T-helper 17 cell (primary cell): ENCODE data around the gene PAM. TPM values are rescaled to one million over a fixed set of nuclear protein-coding genes. Genes with fewer than 3 reads are reported as not detected.

Experiments used
- ATAC-seq: fragments of 150-1000 bp; cut with Tn5 transposase; 2 replicates; pipeline ENCODE4 v1.10.0; 2021; ENCODE audit warnings: mild to moderate bottlenecking, moderate library complexity
- DNase-seq, 3 donors: peaks; one replicate each; pipeline versions ENCODE4 v3.0.0 to v3.0.0-alpha.2; 2020 to 2021
- H3K9me3 ChIP-seq: one replicate; pipeline ENCODE4 v1.7.0; 2013; ENCODE audit warnings: low read length, mild to moderate bottlenecking; ENCODE audit not compliant: control insufficient read depth, poor library complexity, severe bottlenecking
- H3K27ac Mint-ChIP-seq: one replicate; pipeline ENCODE4 v1.8.0; 2022; ENCODE audit warnings: mild to moderate bottlenecking, moderate library complexity, mixed read lengths
- H3K27me3 Mint-ChIP-seq: one replicate; pipeline ENCODE4 v1.8.0; 2022; ENCODE audit warnings: mixed read lengths
- H3K36me3 Mint-ChIP-seq: one replicate; pipeline ENCODE4 v1.8.0; 2022; ENCODE audit warnings: low read depth, mixed read lengths
- H3K4me1 Mint-ChIP-seq: one replicate; pipeline ENCODE4 v1.8.0; 2022; ENCODE audit warnings: mild to moderate bottlenecking, mixed read lengths
- H3K4me3 Mint-ChIP-seq: one replicate; pipeline ENCODE4 v1.8.0; 2022; ENCODE audit warnings: mild to moderate bottlenecking, moderate library complexity, mixed read lengths
- total RNA-seq, 4 donors: library from RNA in 2 of 4; stranded (reverse) in 2 of 4; gene quantifications; one replicate each; pipeline ENCODE4 v1.2.3 and lab custom pipeline; 2022 to 2026

The PAM gene
- total RNA-seq (10 to 100 TPM; 23.5 to 34.3 TPM), total RNA-seq (lab: John Stamatoyannopoulos, UW) (37.1 to 45.2 reads per million in 2 donors)

- ATAC-seq (peak; percentile 80), DNase-seq (peak; percentile 56 to 59 (median 59))
- Mint-ChIP-seq H3K4me3 (peak within 1 kb of the TSS; percentile 97), H3K4me1 (peaks cover 30% of the 10 kb centered on the region), H3K27me3 (peaks cover 14% of the 10 kb centered on the region), H3K36me3 (no peaks in the 10 kb centered on the region), H3K27ac (peak within 1 kb of the TSS; percentile 99)
- no peaks in the 10 kb centered on the region for H3K9me3 ChIP-seq
Measured at GRCh38 chr5:102754767-102755431, at the start of gene PAM. PAM (plus strand) TSS chr5:102755305; CDS start chr5:102866196, 110,891 bp downstream.

DNA sequence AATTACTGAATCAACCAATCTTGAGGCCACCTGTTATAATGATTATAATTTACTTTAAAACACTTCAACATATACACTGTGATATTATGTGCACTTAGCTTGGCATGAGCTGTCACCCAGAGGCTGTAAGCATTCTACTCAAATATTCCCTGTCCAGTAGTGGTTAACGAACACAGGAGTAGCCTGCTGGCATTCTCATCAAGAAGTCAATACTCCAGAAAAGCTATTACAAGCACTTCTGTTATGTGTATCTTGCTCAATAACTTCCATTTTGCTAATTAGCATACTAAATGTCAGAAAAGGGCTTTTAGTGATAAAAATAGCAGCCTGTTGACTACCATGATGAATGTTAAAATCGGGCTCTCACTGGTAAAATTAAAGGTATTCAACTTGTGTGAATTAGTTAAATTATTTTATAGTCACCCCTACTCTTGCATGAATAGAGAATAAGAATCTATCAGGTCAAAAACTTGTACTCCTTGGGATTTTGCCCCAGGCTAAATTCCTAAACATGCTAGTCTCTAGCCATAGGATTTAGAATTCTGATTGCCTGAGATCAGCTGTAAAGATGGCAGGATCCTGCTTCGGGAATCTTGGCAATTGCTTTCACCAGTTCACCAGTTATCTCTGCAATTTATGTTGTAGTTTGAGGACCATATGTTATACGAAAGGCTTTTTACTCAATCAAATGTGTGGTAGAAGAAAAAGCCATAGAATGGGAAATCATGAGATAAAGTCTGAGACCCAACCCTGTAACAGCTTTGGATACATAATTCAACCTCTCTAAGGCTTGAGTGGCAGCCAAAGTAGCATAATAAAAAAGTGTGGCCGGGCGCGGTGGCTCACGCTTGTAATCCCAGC lies 43.4 kb upstream of the PAM start:
- Mint-ChIP-seq H3K4me3 (no peak overlapping the region), H3K36me3 (no peaks in the 10 kb centered on the region), H3K4me1 (no peaks in the 10 kb centered on the region), H3K27me3 (peaks cover 16% of the 10 kb centered on the region), H3K27ac (no peak overlapping the region)
- ATAC-seq, result no peak
- no peak for DNase-seq
- no peaks in the 10 kb centered on the region for H3K9me3 ChIP-seq

DNA sequence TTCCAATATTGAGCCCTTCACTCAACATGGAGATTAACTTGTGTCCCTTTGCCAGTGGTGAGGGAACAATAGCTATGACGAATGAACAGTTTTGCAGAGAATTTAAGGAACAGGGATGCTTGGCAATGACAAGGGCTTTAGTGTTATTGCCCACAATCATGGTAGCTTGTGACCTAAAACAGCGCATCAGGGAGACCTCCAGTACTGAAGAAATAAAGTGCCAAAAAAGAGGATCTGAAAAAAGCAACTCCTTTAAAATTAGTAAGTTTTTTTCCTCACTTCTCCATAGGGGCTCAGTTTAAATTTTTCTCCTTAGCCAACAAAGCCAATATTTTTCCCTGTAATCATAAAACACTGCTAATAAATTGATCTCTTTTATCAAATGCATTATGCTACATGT lies 41.8 kb upstream of the PAM start:
- H3K27me3 Mint-ChIP-seq, result peaks cover 20% of the 10 kb centered on the region
- DNase-seq (no peak), ATAC-seq (no peak)
- H3K27ac Mint-ChIP-seq, result no peak overlapping the region
- no peak overlapping the region for H3K4me3 Mint-ChIP-seq
- no peaks in the 10 kb centered on the region for H3K9me3 ChIP-seq
- no peaks in the 10 kb centered on the region for H3K36me3 Mint-ChIP-seq
- H3K4me1 Mint-ChIP-seq, result no peaks in the 10 kb centered on the region

GRCh38 chr5:102713682-102714231 lies 41.3 kb upstream of the PAM start:
- no peaks in the 10 kb centered on the region for H3K4me1 Mint-ChIP-seq
- H3K36me3 Mint-ChIP-seq, result no peaks in the 10 kb centered on the region
- peaks cover 20% of the 10 kb centered on the region for H3K27me3 Mint-ChIP-seq
- DNase-seq (no peak), ATAC-seq (no peak)
- H3K27ac Mint-ChIP-seq, result no peak overlapping the region
- no peaks in the 10 kb centered on the region for H3K9me3 ChIP-seq
- no peak overlapping the region for H3K4me3 Mint-ChIP-seq

DNA sequence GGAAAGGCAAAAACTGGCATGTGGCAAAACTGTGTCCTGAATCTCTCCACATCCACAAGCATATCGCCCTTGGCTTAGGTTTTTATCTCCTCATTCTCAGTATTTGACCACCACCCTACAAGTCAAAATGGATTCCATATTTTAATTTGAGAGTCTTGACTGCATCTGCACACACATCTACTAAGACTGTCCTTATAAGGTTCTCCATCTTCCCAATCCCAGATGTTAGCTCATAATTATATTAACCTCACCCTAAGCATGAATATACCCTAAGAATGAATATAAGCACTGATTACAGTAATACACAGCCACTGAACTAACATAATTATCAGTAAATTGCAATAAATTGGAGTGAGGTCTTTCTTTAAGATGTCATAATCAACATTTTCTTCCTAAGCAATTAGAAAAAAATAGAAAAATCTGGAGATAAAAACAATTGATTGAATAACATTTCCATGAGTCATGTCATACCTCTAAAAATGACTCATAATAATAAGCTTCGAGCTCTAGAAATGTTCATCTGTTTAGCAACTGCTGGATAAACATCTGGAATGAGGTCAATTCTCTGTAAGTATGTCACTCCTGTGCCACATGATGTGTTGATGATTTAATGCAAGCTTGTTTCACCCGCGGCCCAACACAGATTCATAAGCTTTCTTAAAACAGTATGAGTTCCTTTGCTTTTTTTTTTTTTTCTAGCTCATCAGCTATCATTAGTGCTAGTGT lies 39.9 kb upstream of the PAM start:
- no peaks in the 10 kb centered on the region for H3K36me3 Mint-ChIP-seq
- H3K4me1 Mint-ChIP-seq, result no peaks in the 10 kb centered on the region
- H3K27ac Mint-ChIP-seq, result no peak overlapping the region
- H3K27me3 Mint-ChIP-seq, result peaks cover 25% of the 10 kb centered on the region
- no peak for DNase-seq
- ATAC-seq, result no peak
- H3K4me3 Mint-ChIP-seq, result no peak overlapping the region
- no peaks in the 10 kb centered on the region for H3K9me3 ChIP-seq

GRCh38 chr5:102716017-102716416 lies 39.1 kb upstream of the PAM start:
- no peaks in the 10 kb centered on the region for H3K36me3 Mint-ChIP-seq
- no peaks in the 10 kb centered on the region for H3K9me3 ChIP-seq
- no peak overlapping the region for H3K4me3 Mint-ChIP-seq
- DNase-seq, result no peak
- H3K27me3 Mint-ChIP-seq, result peaks cover 25% of the 10 kb centered on the region
- H3K27ac Mint-ChIP-seq, result no peak overlapping the region
- no peaks in the 10 kb centered on the region for H3K4me1 Mint-ChIP-seq
- no peak for ATAC-seq

DNA sequence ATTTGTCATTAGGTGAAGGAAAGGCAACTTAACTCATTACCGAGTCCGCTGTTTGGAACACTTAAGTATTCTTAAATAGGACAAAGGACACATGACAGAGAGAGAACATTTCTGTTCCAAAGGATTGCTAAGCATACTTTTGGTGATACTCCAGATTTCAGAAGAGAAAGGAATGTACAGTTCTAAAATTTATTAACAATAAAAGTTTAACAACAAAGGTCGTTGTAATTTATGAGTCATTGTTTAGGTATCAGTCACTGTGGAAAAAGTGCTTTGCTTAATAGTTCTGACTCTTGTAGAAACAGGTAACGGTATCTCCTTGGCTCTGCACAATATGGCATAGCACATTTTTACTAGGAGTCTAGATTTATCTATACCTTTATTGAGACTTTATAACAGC lies 36.3 kb upstream of the PAM start:
- Mint-ChIP-seq H3K4me1 (no peaks in the 10 kb centered on the region), H3K27me3 (peaks cover 25% of the 10 kb centered on the region), H3K27ac (no peak overlapping the region), H3K36me3 (no peaks in the 10 kb centered on the region), H3K4me3 (no peak overlapping the region)
- H3K9me3 ChIP-seq, result no peaks in the 10 kb centered on the region
- DNase-seq (no peak), ATAC-seq (no peak)

GRCh38 chr5:102719886-102720285 lies 35.2 kb upstream of the PAM start:
- H3K27me3 Mint-ChIP-seq, result peaks cover 25% of the 10 kb centered on the region
- H3K27ac Mint-ChIP-seq, result no peak overlapping the region
- ATAC-seq, result no peak
- no peaks in the 10 kb centered on the region for H3K36me3 Mint-ChIP-seq
- DNase-seq, result no peak
- no peaks in the 10 kb centered on the region for H3K4me1 Mint-ChIP-seq
- H3K9me3 ChIP-seq, result no peaks in the 10 kb centered on the region
- H3K4me3 Mint-ChIP-seq, result no peak overlapping the region

DNA sequence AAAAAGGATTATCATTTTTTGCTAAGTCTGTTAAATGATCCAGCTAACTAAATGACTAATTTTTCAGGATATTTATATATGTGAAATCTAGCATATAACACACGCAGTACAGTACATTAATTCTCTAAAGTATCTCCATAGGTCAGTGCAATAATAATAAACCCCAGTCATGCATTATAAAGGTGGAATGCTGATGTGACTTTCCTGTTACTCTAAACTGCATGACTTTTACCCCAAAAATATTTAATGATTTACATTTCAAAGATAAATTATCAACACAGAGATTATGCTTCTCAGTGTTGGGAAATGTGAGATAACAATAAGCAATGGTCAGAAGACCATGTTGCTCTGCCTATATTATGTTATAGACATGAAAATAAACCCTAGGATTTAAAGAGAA lies 34.1 kb upstream of the PAM start:
- no peaks in the 10 kb centered on the region for H3K9me3 ChIP-seq
- no peak for ATAC-seq
- Mint-ChIP-seq H3K27ac (no peak overlapping the region), H3K36me3 (no peaks in the 10 kb centered on the region), H3K4me3 (no peak overlapping the region), H3K4me1 (no peaks in the 10 kb centered on the region), H3K27me3 (peaks cover 16% of the 10 kb centered on the region)
- DNase-seq, result no peak

DNA sequence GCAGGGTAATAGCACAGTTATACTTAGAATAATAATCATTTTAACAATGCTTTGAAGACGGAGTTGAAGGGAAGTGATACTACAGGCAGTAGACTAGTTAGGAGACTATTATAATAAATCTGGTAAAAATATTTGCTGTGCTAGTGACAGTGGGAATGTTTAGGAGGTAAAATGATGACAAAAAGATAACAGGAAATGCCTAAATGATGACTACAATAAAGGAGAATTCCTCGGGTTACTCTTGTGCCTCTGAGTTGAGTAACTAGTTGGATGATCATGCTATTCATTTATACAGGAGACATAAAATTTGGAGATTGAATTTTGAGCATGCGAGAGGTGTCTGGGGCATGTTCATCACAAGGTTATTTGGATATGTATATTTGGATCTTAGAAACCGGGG lies 32.2 kb upstream of the PAM start:
- H3K4me3 Mint-ChIP-seq, result no peak overlapping the region
- H3K9me3 ChIP-seq, result no peaks in the 10 kb centered on the region
- H3K27me3 Mint-ChIP-seq, result peaks cover 17% of the 10 kb centered on the region
- H3K36me3 Mint-ChIP-seq, result no peaks in the 10 kb centered on the region
- no peaks in the 10 kb centered on the region for H3K4me1 Mint-ChIP-seq
- DNase-seq, result no peak
- no peak overlapping the region for H3K27ac Mint-ChIP-seq
- no peak for ATAC-seq

DNA sequence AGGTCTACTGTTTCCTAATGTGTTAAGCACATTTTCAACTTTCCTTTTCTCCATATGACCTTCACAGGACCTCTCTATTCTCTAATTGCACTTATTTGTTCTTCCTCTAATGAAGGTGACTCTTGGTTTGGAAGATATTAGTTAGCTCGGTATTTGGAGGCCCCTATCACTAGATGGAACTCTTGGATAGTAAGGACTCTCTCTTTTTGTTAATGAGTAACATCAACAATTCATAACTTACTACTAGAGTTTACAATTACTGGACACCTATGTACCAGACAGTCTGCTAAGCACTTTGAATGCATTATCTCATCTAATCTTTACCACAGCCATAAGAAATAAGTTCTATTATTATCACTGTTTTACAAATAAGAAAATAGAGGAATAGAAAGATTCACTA lies 23.4 kb upstream of the PAM start:
- Mint-ChIP-seq H3K4me1 (no peaks in the 10 kb centered on the region), H3K36me3 (no peaks in the 10 kb centered on the region), H3K27me3 (peaks cover 30% of the 10 kb centered on the region), H3K4me3 (no peak overlapping the region), H3K27ac (no peak overlapping the region)
- ATAC-seq, result no peak
- no peaks in the 10 kb centered on the region for H3K9me3 ChIP-seq
- DNase-seq, result no peak

GRCh38 chr5:102733534-102733933 lies 21.6 kb upstream of the PAM start:
- no peak overlapping the region for H3K4me3 Mint-ChIP-seq
- no peaks in the 10 kb centered on the region for H3K4me1 Mint-ChIP-seq
- ATAC-seq, result no peak

GRCh38 chr5:102737161-102737560 lies 17.9 kb upstream of the PAM start:
- DNase-seq (no peak), ATAC-seq (no peak)
- H3K9me3 ChIP-seq, result no peaks in the 10 kb centered on the region
- H3K27ac Mint-ChIP-seq, result no peak overlapping the region
- H3K36me3 Mint-ChIP-seq, result no peaks in the 10 kb centered on the region
- peaks cover 15% of the 10 kb centered on the region for H3K27me3 Mint-ChIP-seq
- no peaks in the 10 kb centered on the region for H3K4me1 Mint-ChIP-seq
- no peak overlapping the region for H3K4me3 Mint-ChIP-seq

More at GRCh38 chr5:102733534-102733933, 21.6 kb upstream of the PAM start:
- no peaks in the 10 kb centered on the region for H3K36me3 Mint-ChIP-seq
- DNase-seq, result no peak
- H3K27me3 Mint-ChIP-seq, result peaks cover 28% of the 10 kb centered on the region
- no peaks in the 10 kb centered on the region for H3K9me3 ChIP-seq
- no peak overlapping the region for H3K27ac Mint-ChIP-seq
